Measurements from ENCODE around the gene RTN4R.

RTN4R gene

GRCh38 chr22:20248461-20248978 is 19.6 kb downstream of the RTN4R start:
- TF ChIP-seq CTCF (IDR thresholded peaks at IDR 0.05; ENCODE audit: low read length, missing control alignments): no peak
- DNase-seq (ENCODE audit: low read depth): no peak
- no peak overlapping the region for H3K4me3 ChIP-seq (replicated peaks; ENCODE audit: low read depth, low read length)

DNA sequence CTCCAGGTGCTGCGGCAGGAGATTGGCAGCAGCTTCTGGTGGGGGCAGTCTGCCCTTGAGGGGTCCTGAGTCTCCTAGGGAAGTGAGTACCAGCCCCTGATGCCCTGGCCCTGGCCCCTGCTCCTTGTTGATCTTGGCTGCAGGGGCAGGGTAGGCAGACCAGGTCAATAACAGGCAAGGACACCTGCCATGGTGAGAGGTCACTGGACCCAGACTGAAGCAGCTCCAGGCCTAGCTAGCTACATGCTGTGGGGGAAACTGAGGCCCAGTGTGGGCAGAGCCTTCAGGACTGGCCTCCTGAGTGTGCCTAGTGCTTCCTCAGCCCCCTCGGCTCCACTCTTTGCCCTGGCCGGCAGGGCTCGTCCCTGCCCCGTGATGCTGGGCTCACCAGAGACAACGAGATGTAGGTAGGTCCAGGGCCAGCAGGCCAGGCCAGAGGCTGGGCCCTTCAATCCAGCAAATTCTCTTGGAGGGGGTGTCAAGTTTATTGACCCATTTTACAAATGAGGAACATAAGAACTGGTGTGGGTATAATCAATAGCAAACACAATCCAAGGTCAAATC is 20.4 kb downstream of the RTN4R start:
- DNase-seq (ENCODE audit: low read depth): no peak
- no peak overlapping the region for H3K4me3 ChIP-seq (replicated peaks; ENCODE audit: low read depth, low read length)
- no peak for TF ChIP-seq CTCF (IDR thresholded peaks at IDR 0.05; ENCODE audit: low read length, missing control alignments)

- DNase-seq (ENCODE audit: low read depth): no peak
- TF ChIP-seq CTCF (IDR thresholded peaks at IDR 0.05; ENCODE audit: low read length, missing control alignments): no peak
- no peak overlapping the region for H3K4me3 ChIP-seq (replicated peaks; ENCODE audit: low read depth, low read length)
Measured at GRCh38 chr22:20247010-20247505, 21.1 kb downstream of the RTN4R start.

DNA sequence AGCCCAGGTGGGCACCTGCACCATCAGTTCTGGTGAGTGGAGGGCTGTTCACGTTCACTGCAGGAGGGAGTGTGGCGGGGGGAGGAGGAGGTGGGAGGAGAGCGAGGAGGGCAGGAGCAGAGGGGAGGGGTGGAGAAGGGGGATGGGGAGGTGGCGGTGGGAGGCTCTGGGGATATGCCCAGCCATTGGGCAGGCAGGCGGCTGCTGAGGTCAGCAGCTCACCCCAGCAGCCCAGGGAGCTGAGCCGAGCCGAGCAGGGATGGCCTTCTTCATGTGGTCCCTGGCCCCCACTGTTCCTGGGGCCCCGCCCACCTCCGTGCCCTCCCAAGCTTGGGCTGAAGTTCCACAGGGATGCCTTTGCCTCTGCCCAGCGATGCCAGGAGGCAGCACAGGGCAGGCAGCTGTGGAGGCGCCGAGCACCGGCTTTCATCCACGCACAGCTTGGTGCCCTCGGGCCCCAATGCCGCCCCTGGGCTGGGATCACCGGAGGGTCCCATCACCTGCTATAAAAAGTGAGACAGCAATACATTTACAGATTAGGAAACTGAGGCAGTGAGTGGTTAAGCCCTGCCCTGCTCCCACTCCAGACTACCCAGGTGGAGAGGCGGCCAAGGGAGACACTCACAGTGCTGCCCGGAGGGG is 21.6 kb downstream of the RTN4R start:
- no peak overlapping the region for H3K4me3 ChIP-seq (replicated peaks; ENCODE audit: low read depth, low read length)
- no peak for TF ChIP-seq CTCF (IDR thresholded peaks at IDR 0.05; ENCODE audit: low read length, missing control alignments)
- DNase-seq (ENCODE audit: low read depth): no peak

- TF ChIP-seq CTCF (IDR thresholded peaks at IDR 0.05; ENCODE audit: low read length, missing control alignments): no peak
- no peak overlapping the region for H3K4me3 ChIP-seq (replicated peaks; ENCODE audit: low read depth, low read length)
- DNase-seq (ENCODE audit: low read depth): no peak
Measured at GRCh38 chr22:20245577-20246367, 22.3 kb downstream of the RTN4R start.

GRCh38 chr22:20244691-20245576 is 23.2 kb downstream of the RTN4R start:
- TF ChIP-seq CTCF (IDR thresholded peaks at IDR 0.05; ENCODE audit: low read length, missing control alignments): no peak
- DNase-seq (ENCODE audit: low read depth): no peak

More at GRCh38 chr22:20244691-20245576, 23.2 kb downstream of the RTN4R start:
- no peak overlapping the region for H3K4me3 ChIP-seq (replicated peaks; ENCODE audit: low read depth, low read length)

All from fibroblast of pulmonary artery (primary cell).